T-helper 1 cell treated with Interleukin-12 subunit alpha and Interleukin-12 subunit beta and Interleukin-4 antibody, amounts not matched to agents 30 μg/mL and 1 μg/mL, for 36 hours (primary cell): ENCODE data around the gene EIF1AD.

Experiments used
- H3K27ac Mint-ChIP-seq: one replicate; pipeline ENCODE4 v1.8.0; 2021; ENCODE audit warnings: mild to moderate bottlenecking, mixed read lengths
- H3K27me3 Mint-ChIP-seq: one replicate; pipeline ENCODE4 v1.8.0; 2021; ENCODE audit warnings: low read depth, mixed read lengths
- H3K36me3 Mint-ChIP-seq: one replicate; pipeline ENCODE4 v1.8.0; 2021; ENCODE audit warnings: low read depth, mixed read lengths
- H3K4me1 Mint-ChIP-seq: one replicate; pipeline ENCODE4 v1.8.0; 2021; ENCODE audit warnings: low read depth, mixed read lengths
- H3K4me3 Mint-ChIP-seq: one replicate; pipeline ENCODE4 v1.8.0; 2021; ENCODE audit warnings: mild to moderate bottlenecking, moderate library complexity, mixed read lengths
- H3K9me3 Mint-ChIP-seq: one replicate; pipeline ENCODE4 v1.8.0; 2021; ENCODE audit warnings: mixed read lengths

The EIF1AD gene

GRCh38 chr11:65975771-65976170 lies 26.2 kb downstream of the EIF1AD start:
- Mint-ChIP-seq H3K27ac (peak overlapping the region; percentile 31), H3K4me1 (no peaks in the 10 kb centered on the region), H3K27me3 (no peaks in the 10 kb centered on the region), H3K36me3 (peaks cover 33% of the 10 kb centered on the region), H3K9me3 (no peaks in the 10 kb centered on the region), H3K4me3 (no peak overlapping the region)

- peaks cover 8% of the 10 kb centered on the region for H3K4me1 Mint-ChIP-seq
- H3K27ac Mint-ChIP-seq, result no peak overlapping the region
- H3K4me3 Mint-ChIP-seq, result no peak overlapping the region
- no peaks in the 10 kb centered on the region for H3K9me3 Mint-ChIP-seq
- H3K36me3 Mint-ChIP-seq, result peaks cover 37% of the 10 kb centered on the region
- no peaks in the 10 kb centered on the region for H3K27me3 Mint-ChIP-seq
These were observed 28.4 kb downstream of the EIF1AD start for GRCh38 chr11:65973439-65974110.

- H3K36me3 Mint-ChIP-seq, result peaks cover 36% of the 10 kb centered on the region
- H3K27me3 Mint-ChIP-seq, result no peaks in the 10 kb centered on the region
- H3K27ac Mint-ChIP-seq, result no peak overlapping the region
- no peak overlapping the region for H3K4me3 Mint-ChIP-seq
- peaks cover 12% of the 10 kb centered on the region for H3K4me1 Mint-ChIP-seq
- H3K9me3 Mint-ChIP-seq, result no peaks in the 10 kb centered on the region
These were observed 29.8 kb downstream of the EIF1AD start for GRCh38 chr11:65972116-65972515.

- no peaks in the 10 kb centered on the region for H3K27me3 Mint-ChIP-seq
- H3K4me3 Mint-ChIP-seq, result no peak overlapping the region
- H3K4me1 Mint-ChIP-seq, result peaks cover 14% of the 10 kb centered on the region
- H3K36me3 Mint-ChIP-seq, result peaks cover 51% of the 10 kb centered on the region
- peak overlapping the region; percentile 49 for H3K27ac Mint-ChIP-seq
- H3K9me3 Mint-ChIP-seq, result no peaks in the 10 kb centered on the region
These were observed 33.1 kb downstream of the EIF1AD start for GRCh38 chr11:65968600-65969482.

GRCh38 chr11:65967329-65967934 lies 34.5 kb downstream of the EIF1AD start:
- H3K36me3 Mint-ChIP-seq, result peaks cover 52% of the 10 kb centered on the region

GRCh38 chr11:65965986-65966762 lies 35.8 kb downstream of the EIF1AD start:
- Mint-ChIP-seq H3K4me3 (no peak overlapping the region), H3K36me3 (peaks cover 50% of the 10 kb centered on the region), H3K9me3 (no peaks in the 10 kb centered on the region), H3K27me3 (no peaks in the 10 kb centered on the region), H3K27ac (no peak overlapping the region), H3K4me1 (peaks cover 31% of the 10 kb centered on the region)

More at GRCh38 chr11:65967329-65967934, 34.5 kb downstream of the EIF1AD start:
- Mint-ChIP-seq H3K9me3 (no peaks in the 10 kb centered on the region), H3K4me1 (peaks cover 27% of the 10 kb centered on the region), H3K27me3 (no peaks in the 10 kb centered on the region), H3K27ac (no peak overlapping the region), H3K4me3 (no peak overlapping the region)

GRCh38 chr11:65964906-65965305 lies 37.1 kb downstream of the EIF1AD start:
- Mint-ChIP-seq H3K4me1 (peaks cover 29% of the 10 kb centered on the region), H3K27me3 (no peaks in the 10 kb centered on the region), H3K9me3 (no peaks in the 10 kb centered on the region), H3K36me3 (peaks cover 44% of the 10 kb centered on the region), H3K4me3 (no peak overlapping the region), H3K27ac (no peak overlapping the region)

GRCh38 chr11:65962141-65962564 lies 39.8 kb downstream of the EIF1AD start:
- Mint-ChIP-seq H3K36me3 (peaks cover 35% of the 10 kb centered on the region), H3K27me3 (no peaks in the 10 kb centered on the region), H3K4me3 (peak overlapping the region; percentile 79), H3K9me3 (no peaks in the 10 kb centered on the region), H3K4me1 (peaks cover 30% of the 10 kb centered on the region), H3K27ac (peak overlapping the region; percentile 68)

- peak within 1 kb of the TSS; percentile 96 for H3K27ac Mint-ChIP-seq
- H3K27me3 Mint-ChIP-seq, result no peaks in the 10 kb centered on the region
- H3K4me1 Mint-ChIP-seq, result peaks cover 37% of the 10 kb centered on the region
- H3K9me3 Mint-ChIP-seq, result no peaks in the 10 kb centered on the region
- peaks cover 29% of the 10 kb centered on the region for H3K36me3 Mint-ChIP-seq
- H3K4me3 Mint-ChIP-seq, result peak within 1 kb of the TSS; percentile 97
These were observed 40.5 kb downstream of the EIF1AD start, which contains the start of gene SART1 for GRCh38 chr11:65961267-65962140. Gene SART1 (plus strand): TSS chr11:65961734. CDS start chr11:65961781, 47 bp downstream.

- Mint-ChIP-seq H3K4me3 (peak overlapping the region; percentile 97), H3K27ac (peak overlapping the region; percentile 96), H3K9me3 (no peaks in the 10 kb centered on the region), H3K27me3 (no peaks in the 10 kb centered on the region), H3K36me3 (peaks cover 27% of the 10 kb centered on the region), H3K4me1 (peaks cover 38% of the 10 kb centered on the region)
These were observed 41.1 kb downstream of the EIF1AD start for GRCh38 chr11:65960824-65961266.

- Mint-ChIP-seq H3K27ac (peak overlapping the region; percentile 20), H3K4me1 (peaks cover 37% of the 10 kb centered on the region), H3K27me3 (no peaks in the 10 kb centered on the region), H3K9me3 (no peaks in the 10 kb centered on the region), H3K36me3 (peaks cover 14% of the 10 kb centered on the region), H3K4me3 (no peak overlapping the region)
These were observed 43.1 kb downstream of the EIF1AD start for GRCh38 chr11:65958774-65959420.

- no peak overlapping the region for H3K4me3 Mint-ChIP-seq
- peaks cover 14% of the 10 kb centered on the region for H3K36me3 Mint-ChIP-seq
- no peaks in the 10 kb centered on the region for H3K9me3 Mint-ChIP-seq
- peaks cover 32% of the 10 kb centered on the region for H3K4me1 Mint-ChIP-seq
- peak overlapping the region; percentile 31 for H3K27ac Mint-ChIP-seq
- no peaks in the 10 kb centered on the region for H3K27me3 Mint-ChIP-seq
These were observed 43.7 kb downstream of the EIF1AD start for GRCh38 chr11:65958291-65958690.

- no peaks in the 10 kb centered on the region for H3K36me3 Mint-ChIP-seq
- H3K27me3 Mint-ChIP-seq, result peaks cover 3% of the 10 kb centered on the region
- peaks cover 17% of the 10 kb centered on the region for H3K4me1 Mint-ChIP-seq
- no peak overlapping the region for H3K4me3 Mint-ChIP-seq
- H3K9me3 Mint-ChIP-seq, result no peaks in the 10 kb centered on the region
- no peak overlapping the region for H3K27ac Mint-ChIP-seq
These were observed 47.2 kb downstream of the EIF1AD start for GRCh38 chr11:65954771-65955170.
